Measurements from ENCODE around the gene SEPTIN12.
A peak's percentile ranks its signal among the peaks of the same experiment; 100 is the strongest.

SEPTIN12 gene

DNA sequence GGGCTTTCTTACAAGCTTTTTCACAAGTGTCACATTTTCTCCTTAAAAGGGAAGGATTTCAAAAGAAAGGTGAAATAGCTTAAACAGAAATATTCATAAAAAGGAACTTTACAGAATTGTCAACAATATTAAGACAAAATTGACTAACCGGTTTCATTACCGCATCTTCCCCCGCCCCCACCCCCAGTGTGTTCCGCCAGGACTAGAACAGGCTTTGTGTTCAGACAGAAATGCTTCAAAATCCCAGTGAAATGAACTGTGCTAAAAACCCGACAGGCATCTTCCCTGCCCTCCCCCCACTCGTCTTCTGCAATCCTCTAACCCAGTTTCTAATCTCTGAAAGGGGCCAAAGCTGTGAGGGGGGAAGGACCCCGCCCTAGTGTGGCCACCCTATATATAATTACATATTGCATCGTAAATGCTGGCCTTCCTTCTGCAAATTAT lies 15.3 kb upstream of the SEPTIN12 start:
- TF ChIP-seq FOXM1 (IDR thresholded peaks at IDR 0.05; ENCODE audit: borderline replicate concordance, low read depth) (no peak), EP300 (IDR thresholded peaks at IDR 0.05; ENCODE audit: borderline replicate concordance) (no peak), TAF1 (IDR thresholded peaks at IDR 0.05; ENCODE audit: low read depth) (no peak), NFIC (IDR thresholded peaks at IDR 0.05) (no peak), MAX (IDR thresholded peaks at IDR 0.05) (no peak), ZBTB7A (IDR thresholded peaks at IDR 0.05; ENCODE audit: low read depth) (no peak), RAD21 (IDR thresholded peaks at IDR 0.05; ENCODE audit: low read depth) (no peak), CREB1 (IDR thresholded peaks at IDR 0.05; ENCODE audit: low read depth) (no peak), CEBPB (IDR thresholded peaks at IDR 0.05) (no peak)

DNA sequence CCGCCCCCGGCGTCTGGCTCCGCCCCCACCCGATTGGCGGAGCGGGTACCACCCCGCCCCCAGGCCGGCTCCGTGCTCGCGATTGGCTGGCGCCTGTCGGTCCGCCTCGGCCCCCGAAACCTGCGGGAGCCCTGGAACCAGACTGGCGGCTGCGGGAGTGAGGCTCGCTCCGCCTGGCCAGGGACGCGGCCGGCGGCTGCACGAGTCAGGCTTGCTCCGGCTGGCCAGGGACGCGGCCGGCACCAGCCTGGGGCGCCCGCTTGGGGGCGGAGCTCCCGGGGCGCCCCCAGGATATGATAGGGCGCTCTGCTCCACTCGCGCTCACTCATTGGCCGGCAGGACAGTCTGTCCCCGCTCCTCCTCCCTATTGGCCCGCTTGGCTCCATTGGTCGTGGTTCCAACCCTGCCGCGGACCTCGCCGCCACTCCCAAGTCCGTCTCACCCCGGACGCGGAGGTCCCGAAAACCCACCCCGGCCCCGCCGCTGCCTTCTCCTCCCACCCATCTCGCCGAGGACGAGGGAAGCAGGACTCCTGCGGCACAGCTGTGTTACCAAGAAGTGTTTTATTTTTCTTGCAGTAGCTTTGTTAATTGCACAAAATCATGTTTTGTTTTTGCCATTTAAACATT lies 14.6 kb upstream of the SEPTIN12 start:
- TF ChIP-seq ZBTB7A (IDR thresholded peaks at IDR 0.05; ENCODE audit: low read depth), result peak; percentile 87
- TF ChIP-seq YY1 (IDR thresholded peaks at IDR 0.05; ENCODE audit: low read depth), result 0 out of 2 replicates have a peak, but pooled peaks have one; percentile 5
- no peak; the same call in 1 of the 2 replicates for TF ChIP-seq MAX (IDR thresholded peaks at IDR 0.05)
- TF ChIP-seq EGR1 (IDR thresholded peaks at IDR 0.05), result 0 out of 2 replicates have a peak, but pooled peaks have one; percentile 31
- TF ChIP-seq TAF1 (IDR thresholded peaks at IDR 0.05; ENCODE audit: low read depth), result peak; percentile 43; the same call in 1 of the 2 replicates
- TF ChIP-seq CREB1 (IDR thresholded peaks at IDR 0.05; ENCODE audit: low read depth), result no peak
- no peak for TF ChIP-seq EP300 (IDR thresholded peaks at IDR 0.05; ENCODE audit: borderline replicate concordance)
- no peak for TF ChIP-seq REST (IDR thresholded peaks at IDR 0.05; ENCODE audit: low read depth)

DNA sequence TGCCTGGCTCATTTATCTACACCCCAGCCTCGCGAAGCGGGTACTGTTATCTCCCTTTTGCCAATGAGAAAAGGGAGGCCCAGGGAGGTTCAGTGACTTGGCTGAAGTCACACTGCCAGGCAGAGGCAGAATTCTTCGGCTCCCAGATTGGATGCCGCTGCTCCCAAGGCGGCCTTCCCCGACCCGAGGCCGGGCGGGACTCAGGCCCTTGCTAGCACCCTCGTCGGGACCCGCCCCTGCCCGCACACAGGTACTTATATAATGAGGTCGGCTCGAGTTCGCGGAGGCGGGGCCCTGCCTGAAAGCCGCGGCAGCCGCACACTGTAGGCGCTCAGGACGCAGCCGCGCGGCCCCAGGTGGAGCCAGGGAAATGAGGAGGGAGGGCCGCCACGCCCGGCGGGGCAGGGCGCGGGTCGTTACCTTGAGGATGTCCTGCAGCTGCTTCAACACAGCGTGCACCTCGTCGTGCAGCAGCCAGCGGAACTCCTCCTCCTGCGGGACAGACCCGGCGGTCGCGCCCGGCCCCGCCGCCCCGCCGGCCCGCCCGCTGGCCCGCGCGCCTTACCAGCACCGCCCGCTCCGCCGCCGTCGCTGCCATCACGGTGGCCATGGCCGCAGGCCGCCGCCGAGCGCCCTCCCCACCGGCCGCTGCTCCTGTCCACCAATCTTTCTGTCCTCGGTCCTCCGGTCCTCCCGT lies 14.0 kb upstream of the SEPTIN12 start, which contains the start of gene ROGDI:
Gene ROGDI, minus strand, starts transcription at position 672 of the 697 bp plus-strand sequence. Its CDS starts 62 bp downstream, at position 610.
- TF ChIP-seq TCF12 (IDR thresholded peaks at IDR 0.05; ENCODE audit: low read depth) (no peak; the same call in 1 of the 2 replicates), TEAD4 (IDR thresholded peaks at IDR 0.05) (no peak), MAX (IDR thresholded peaks at IDR 0.05) (peak; percentile 51), CREB1 (IDR thresholded peaks at IDR 0.05; ENCODE audit: low read depth) (no peak), REST (IDR thresholded peaks at IDR 0.05; ENCODE audit: low read depth) (no peak), YY1 (IDR thresholded peaks at IDR 0.05; ENCODE audit: low read depth) (0 out of 2 replicates have a peak, but pooled peaks have one; percentile 35), EP300 (IDR thresholded peaks at IDR 0.05; ENCODE audit: borderline replicate concordance) (no peak), ZBTB7A (IDR thresholded peaks at IDR 0.05; ENCODE audit: low read depth) (no peak), CEBPB (IDR thresholded peaks at IDR 0.05) (no peak), NFIC (IDR thresholded peaks at IDR 0.05) (no peak)

GRCh38 chr16:4801051-4801961 lies 13.2 kb upstream of the SEPTIN12 start:
- TF ChIP-seq ZBTB7A (IDR thresholded peaks at IDR 0.05; ENCODE audit: low read depth), result 0 out of 2 replicates have a peak, but pooled peaks have one; percentile 39
- no peak for TF ChIP-seq EP300 (IDR thresholded peaks at IDR 0.05; ENCODE audit: borderline replicate concordance)

- no peak for TF ChIP-seq FOXM1 (IDR thresholded peaks at IDR 0.05; ENCODE audit: borderline replicate concordance, low read depth)
- TF ChIP-seq, protein P1, sequence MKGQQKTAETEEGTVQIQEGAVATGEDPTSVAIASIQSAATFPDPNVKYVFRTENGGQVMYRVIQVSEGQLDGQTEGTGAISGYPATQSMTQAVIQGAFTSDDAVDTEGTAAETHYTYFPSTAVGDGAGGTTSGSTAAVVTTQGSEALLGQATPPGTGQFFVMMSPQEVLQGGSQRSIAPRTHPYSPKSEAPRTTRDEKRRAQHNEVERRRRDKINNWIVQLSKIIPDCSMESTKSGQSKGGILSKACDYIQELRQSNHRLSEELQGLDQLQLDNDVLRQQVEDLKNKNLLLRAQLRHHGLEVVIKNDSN (IDR thresholded peaks at IDR 0.05), result no peak
- no peak for TF ChIP-seq RAD21 (IDR thresholded peaks at IDR 0.05; ENCODE audit: low read depth)
- TF ChIP-seq CEBPB (IDR thresholded peaks at IDR 0.05), result no peak
- no peak for TF ChIP-seq TEAD4 (IDR thresholded peaks at IDR 0.05)
- TF ChIP-seq YY1 (IDR thresholded peaks at IDR 0.05; ENCODE audit: low read depth), result no peak
Observed at GRCh38 chr16:4800290-4801041, 12.3 kb upstream of the SEPTIN12 start.
